Activated T-helper 1 cell treated with Interleukin-2 at 50 U/mL for 16 hours (primary cell): ENCODE measurements around the gene UTP14C.
"Not testable (repeated sequence)": the region's sequence is repeated elsewhere in the genome, so short reads cannot be mapped to it uniquely, and the experiment has no call there.

Experiments used
- DNase-seq: peaks from one replicate; pipeline ENCODE4 v3.0.0-alpha.2; 2020; ENCODE audit warnings: low read depth

The UTP14C gene

GRCh38 chr13:52048516-52048915 lies 24.0 kb downstream of the UTP14C start:
- DNase-seq: no peak

DNA sequence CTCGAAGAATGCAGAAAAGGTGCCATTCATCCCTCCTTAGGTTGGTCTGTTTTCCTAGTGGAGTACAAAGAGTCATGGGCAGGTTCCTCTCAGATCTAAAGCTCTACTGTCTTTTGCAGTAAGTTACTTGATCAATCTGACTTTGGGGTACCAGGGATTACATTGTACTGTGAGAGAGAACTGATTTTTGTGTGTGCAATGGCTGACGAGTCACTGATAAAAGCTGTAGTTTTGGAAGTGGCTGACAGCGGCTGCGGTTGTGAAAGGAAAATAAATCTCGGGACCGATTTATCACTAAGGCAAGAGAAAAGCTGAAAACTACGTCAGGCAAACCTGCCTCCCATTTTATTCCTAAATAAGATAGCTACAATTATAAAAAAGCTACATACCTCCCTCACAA lies 26.9 kb downstream of the UTP14C start:
- DNase-seq: no peak

DNA sequence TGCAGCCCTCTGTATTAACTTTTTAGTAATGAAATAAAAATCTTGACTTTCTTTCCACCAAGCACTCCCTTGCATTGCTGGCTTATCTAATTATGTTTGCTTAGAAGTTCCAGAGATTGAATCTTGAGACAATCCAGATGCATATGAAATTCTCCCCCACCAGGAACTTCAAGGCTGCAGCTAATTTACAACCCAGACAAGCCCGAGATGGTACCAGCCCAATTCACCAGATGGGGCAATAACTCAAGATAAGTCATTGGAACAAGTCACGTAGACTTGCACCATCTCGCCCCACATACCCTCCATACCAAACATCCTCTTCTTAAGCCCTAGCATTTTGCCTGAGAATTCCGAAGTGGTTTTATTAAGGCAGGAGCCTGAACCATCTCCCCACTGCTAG lies 29.0 kb downstream of the UTP14C start:
- no peak for DNase-seq

DNA sequence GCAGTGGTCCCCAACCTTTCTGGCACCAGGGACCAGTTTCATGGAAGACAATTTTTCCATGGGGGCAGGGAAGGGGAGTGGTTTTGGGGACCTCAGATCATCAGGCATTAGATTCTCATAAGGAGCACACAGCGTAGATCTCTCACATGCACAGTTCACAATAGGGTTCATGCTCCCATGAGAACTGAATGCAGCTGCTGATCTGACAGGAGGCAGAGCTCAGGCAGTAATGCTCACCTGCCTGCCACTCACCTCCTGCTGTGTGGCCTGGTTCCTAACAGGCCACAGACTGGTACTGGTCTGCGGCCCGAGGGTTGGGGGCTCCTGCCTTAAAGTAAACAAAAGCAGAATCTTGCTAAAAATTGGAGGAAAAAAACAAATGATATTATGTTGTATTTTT lies 36.6 kb downstream of the UTP14C start:
- not testable (repeated sequence) for DNase-seq

GRCh38 chr13:52061587-52061986 lies 37.1 kb downstream of the UTP14C start:
- DNase-seq: no peak

GRCh38 chr13:52067237-52067636 lies 42.7 kb downstream of the UTP14C start:
- no peak for DNase-seq

- DNase-seq: no peak
Observed at GRCh38 chr13:52070929-52071523, 46.5 kb downstream of the UTP14C start.
